Peyer's patch (tissue), 4 donors: ENCODE measurements around the gene CD6.

Source experiments
- POLR2A ChIP-seq, 2 donors: fragments of 450-650 bp; IDR thresholded peaks; one replicate each; pipeline ENCODE4 v1.5.1; 2017; ENCODE audit warnings: antibody characterized with exemption in 2 of 2, mild to moderate bottlenecking in 2 of 2, moderate library complexity in 2 of 2
- TF ChIP-seq, protein P1 (sequence below), 6 experiments: fragments of 450-650 bp in 4 of 6; fragments of 200-600 bp in 2 of 6; sonication (generic) in 1 of 6; IDR thresholded peaks; one replicate each; pipeline ENCODE4 v1.5.1; 2017 to 2019; ENCODE audit warnings: antibody characterized with exemption in 6 of 6, mild to moderate bottlenecking in 3 of 6, moderate library complexity in 1 of 6

DNA sequence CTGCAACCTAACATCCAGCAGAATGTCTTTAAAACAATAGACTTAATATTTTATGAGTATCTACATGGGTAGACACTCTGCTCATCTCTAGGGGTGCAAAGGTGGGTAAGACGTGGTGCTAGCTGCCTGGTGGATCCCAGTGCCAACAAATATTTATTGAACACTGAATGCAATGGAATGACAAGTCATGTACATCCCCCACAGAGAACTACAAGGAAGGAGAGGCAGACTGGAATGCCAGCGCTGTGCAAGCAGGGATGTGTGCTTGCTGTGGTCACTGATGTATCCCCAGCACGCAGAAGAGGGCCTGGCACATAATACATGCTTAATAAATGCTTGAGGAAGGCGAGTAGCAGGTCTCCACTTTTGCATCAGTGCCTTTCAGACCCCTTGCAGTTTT lies 61.9 kb downstream of the CD6 start:
- TF ChIP-seq, protein P1, sequence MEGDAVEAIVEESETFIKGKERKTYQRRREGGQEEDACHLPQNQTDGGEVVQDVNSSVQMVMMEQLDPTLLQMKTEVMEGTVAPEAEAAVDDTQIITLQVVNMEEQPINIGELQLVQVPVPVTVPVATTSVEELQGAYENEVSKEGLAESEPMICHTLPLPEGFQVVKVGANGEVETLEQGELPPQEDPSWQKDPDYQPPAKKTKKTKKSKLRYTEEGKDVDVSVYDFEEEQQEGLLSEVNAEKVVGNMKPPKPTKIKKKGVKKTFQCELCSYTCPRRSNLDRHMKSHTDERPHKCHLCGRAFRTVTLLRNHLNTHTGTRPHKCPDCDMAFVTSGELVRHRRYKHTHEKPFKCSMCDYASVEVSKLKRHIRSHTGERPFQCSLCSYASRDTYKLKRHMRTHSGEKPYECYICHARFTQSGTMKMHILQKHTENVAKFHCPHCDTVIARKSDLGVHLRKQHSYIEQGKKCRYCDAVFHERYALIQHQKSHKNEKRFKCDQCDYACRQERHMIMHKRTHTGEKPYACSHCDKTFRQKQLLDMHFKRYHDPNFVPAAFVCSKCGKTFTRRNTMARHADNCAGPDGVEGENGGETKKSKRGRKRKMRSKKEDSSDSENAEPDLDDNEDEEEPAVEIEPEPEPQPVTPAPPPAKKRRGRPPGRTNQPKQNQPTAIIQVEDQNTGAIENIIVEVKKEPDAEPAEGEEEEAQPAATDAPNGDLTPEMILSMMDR (IDR thresholded peaks at IDR 0.05) = no peak
- no peak for TF ChIP-seq POLR2A (IDR thresholded peaks at IDR 0.05)
